ENCODE measurements around the gene MACO1.
"Not testable (repeated sequence)": the region's sequence is repeated elsewhere in the genome, so short reads cannot be mapped to it uniquely, and the experiment has no call there.

The MACO1 gene

GRCh38 chr1:25460020-25460419, 29.3 kb downstream of the MACO1 start:
- no peak for DNase-seq

- DNase-seq, result not testable (repeated sequence)
These were observed 30.1 kb downstream of the MACO1 start for GRCh38 chr1:25460816-25461215.

- no peak for DNase-seq
These were observed 31.2 kb downstream of the MACO1 start for GRCh38 chr1:25461849-25462248.

GRCh38 chr1:25462732-25463131, 32.0 kb downstream of the MACO1 start:
- DNase-seq, result no peak

GRCh38 chr1:25467193-25467592, 36.5 kb downstream of the MACO1 start:
- DNase-seq, result no peak

GRCh38 chr1:25467616-25468015, 36.9 kb downstream of the MACO1 start:
- no peak for DNase-seq

GRCh38 chr1:25468033-25468432, 37.3 kb downstream of the MACO1 start:
- no peak for DNase-seq

- DNase-seq, result no peak
These were observed 38.5 kb downstream of the MACO1 start for GRCh38 chr1:25469177-25469576.

- no peak for DNase-seq
These were observed 41.8 kb downstream of the MACO1 start for GRCh38 chr1:25472471-25472870.

GRCh38 chr1:25473653-25474225, 43.0 kb downstream of the MACO1 start:
- DNase-seq, result no peak

- DNase-seq, result no peak
These were observed 43.8 kb downstream of the MACO1 start for GRCh38 chr1:25474439-25475047.

- DNase-seq, result peak; percentile 96
These were observed 45.7 kb downstream of the MACO1 start for GRCh38 chr1:25476186-25477097.

GRCh38 chr1:25477448-25478034, 46.8 kb downstream of the MACO1 start:
- DNase-seq, result no peak

GRCh38 chr1:25478633-25479032, 47.9 kb downstream of the MACO1 start:
- DNase-seq, result no peak

- DNase-seq, result no peak
These were observed 50.9 kb downstream of the MACO1 start for GRCh38 chr1:25481625-25482024.

- DNase-seq, result no peak
These were observed 51.5 kb downstream of the MACO1 start for GRCh38 chr1:25482211-25482610.

GRCh38 chr1:25484096-25484495, 53.4 kb downstream of the MACO1 start:
- DNase-seq, result no peak

- no peak for DNase-seq
These were observed 53.8 kb downstream of the MACO1 start for GRCh38 chr1:25484533-25484932.

- no peak for DNase-seq
These were observed 55.1 kb downstream of the MACO1 start for GRCh38 chr1:25485536-25486411.

- DNase-seq, result peak; percentile 22
These were observed 55.9 kb downstream of the MACO1 start for GRCh38 chr1:25486602-25487001.

- DNase-seq, result no peak
These were observed 56.9 kb downstream of the MACO1 start for GRCh38 chr1:25487628-25488027.

GRCh38 chr1:25492323-25492722, 61.6 kb downstream of the MACO1 start:
- DNase-seq, result no peak

- DNase-seq, result no peak
These were observed 64.3 kb downstream of the MACO1 start for GRCh38 chr1:25494952-25495351.
